CD4-positive, alpha-beta memory T cell (primary cell): ENCODE data around the gene SERTAD2. TPM values are rescaled to one million over a fixed set of nuclear protein-coding genes. Genes with fewer than 3 reads are reported as not detected.
A peak's percentile ranks its signal among the peaks of the same experiment; 100 is the strongest.

Experiments used
- CTCF ChIA-PET: fragments of 350-600 bp; sonication (Branson Sonifier 250); formaldehyde crosslinking; loops from one replicate; lab custom pipeline; 2021; ENCODE audit warnings: inconsistent platforms; ENCODE audit not compliant: partially characterized antibody; lab: Charles Lee
- POLR2A ChIA-PET: fragments of 350-600 bp; sonication (Branson Sonifier 250); formaldehyde crosslinking; loops from one replicate; lab custom pipeline; 2021; ENCODE audit not compliant: partially characterized antibody; lab: Charles Lee
- DNase-seq, 5 donors: peaks; one replicate each; pipeline versions ENCODE4 v3.0.0 to v3.0.0-alpha.2; 2020 to 2022; ENCODE audit warnings: mixed read lengths in 1 of 5
- H3K27ac ChIP-seq: one replicate; pipeline ENCODE4 v1.7.0; 2013; ENCODE audit warnings: low read depth, low read length
- H3K27me3 ChIP-seq: 2 replicates; pipeline ENCODE4 v1.7.0; 2013; ENCODE audit warnings: mild to moderate bottlenecking, low read length, moderate library complexity; ENCODE audit not compliant: insufficient read depth
- H3K36me3 ChIP-seq: 2 replicates; pipeline ENCODE4 v1.7.0; 2013; ENCODE audit warnings: mild to moderate bottlenecking, low read length, moderate library complexity; ENCODE audit not compliant: insufficient read depth
- H3K4me1 ChIP-seq: 2 replicates; pipeline ENCODE4 v1.7.0; 2013; ENCODE audit warnings: mild to moderate bottlenecking, low read length, moderate library complexity; ENCODE audit not compliant: insufficient read depth
- H3K4me3 ChIP-seq, 2 donors: one replicate each; pipeline ENCODE4 v1.7.0; 2013; ENCODE audit warnings: low read length in 2 of 2, mild to moderate bottlenecking in 1 of 2
- H3K9me3 ChIP-seq, 2 donors: one replicate each; pipeline ENCODE4 v1.7.0; 2013; ENCODE audit warnings: low read length in 2 of 2, control low read depth in 1 of 2; ENCODE audit not compliant: control insufficient read depth in 1 of 2
- H3K27ac Mint-ChIP-seq, 7 donors: one replicate each; pipeline ENCODE4 v1.8.0; 2020 to 2021; ENCODE audit warnings: mixed read lengths in 7 of 7, mild to moderate bottlenecking in 6 of 7, inconsistent platforms in 3 of 7, moderate library complexity in 3 of 7
- H3K27me3 Mint-ChIP-seq, 2 donors: one replicate each; pipeline ENCODE4 v1.8.0; 2020 to 2021; ENCODE audit warnings: mixed read lengths in 2 of 2
- H3K36me3 Mint-ChIP-seq, 2 donors: one replicate each; pipeline ENCODE4 v1.8.0; 2020 to 2021; ENCODE audit warnings: mixed read lengths in 2 of 2, inconsistent platforms in 1 of 2, mild to moderate bottlenecking in 1 of 2
- H3K4me1 Mint-ChIP-seq, 4 donors: one replicate each; pipeline ENCODE4 v1.8.0; 2020 to 2021; ENCODE audit warnings: mixed read lengths in 4 of 4, mild to moderate bottlenecking in 1 of 4
- H3K4me3 Mint-ChIP-seq, 8 donors: one replicate each; pipeline ENCODE4 v1.8.0; 2020 to 2021; ENCODE audit warnings: mixed read lengths in 8 of 8, mild to moderate bottlenecking in 7 of 8, moderate library complexity in 6 of 8, inconsistent platforms in 3 of 8
- H3K9me3 Mint-ChIP-seq, 8 donors: one replicate each; pipeline ENCODE4 v1.8.0; 2020 to 2021; ENCODE audit warnings: mixed read lengths in 8 of 8, mild to moderate bottlenecking in 5 of 8, inconsistent platforms in 3 of 8, moderate library complexity in 1 of 8
- intact Hi-C: fragments of 100-400 bp; cut with micrococcal nuclease; formaldehyde crosslinking; loops from one replicate; pipeline ENCODE4 v1.15.1; 2023
- polyA plus RNA-seq, 2 donors: library from polyadenylated mRNA; unstranded; fragments of 300-500 nt; fragmentation: Illumina TruSeq; gene quantifications; one replicate each; pipeline ENCODE4 v1.2.3, GENCODE V29; 2021
- total RNA-seq, 2 experiments: library from RNA; stranded (reverse); gene quantifications; one replicate each; pipeline ENCODE4 v1.2.3, GENCODE V29; 2021

The SERTAD2 gene
- total and polyA plus RNA-seq, 4 experiments from 2014 or later, result 2.6 to 24.6 (median 14.5) TPM

GRCh38 chr2:64606479-64607363 is 47.0 kb downstream of the SERTAD2 start:
- ChIA-PET POLR2A (interaction anchor here (0.6 to 5.2 kb wide), 15 partner anchors 9 to 524 kb away, joined by 3 to 63 read pairs (median 6); partner anchors contain the start of genes AFTPH, CEP68 and SERTAD2), CTCF (interaction anchor here (0.6 to 5.7 kb wide), 23 partner anchors 9 to 523 kb away, joined by 3 to 54 read pairs (median 5); partner anchors contain the start of genes AFTPH, RAB1A and SERTAD2)
- no peaks in the 10 kb centered on the region for H3K27me3 Mint-ChIP-seq
- H3K4me1 ChIP-seq, result peaks cover 38% of the 10 kb centered on the region
- no peaks in the 10 kb centered on the region for H3K9me3 Mint-ChIP-seq
- H3K27ac Mint-ChIP-seq, result peak overlapping the region; percentile 68 to 94 (median 88)
- no peaks in the 10 kb centered on the region for H3K36me3 ChIP-seq
- H3K4me1 Mint-ChIP-seq, result peaks cover 10 to 33% (median 22%) of the 10 kb centered on the region in 4 donors
- intact Hi-C loops, result loop anchor here (1.0 to 10.0 kb wide), 6 partner anchors 38 to 462 kb away; partner anchors contain the start of genes AFTPH, CEP68, PELI1 and SERTAD2
- peak; percentile 88 to 94 (median 90) for DNase-seq
- H3K4me3 ChIP-seq, result peak overlapping the region; percentile 67 to 84
- peak overlapping the region; percentile 77 to 86 (median 84) for H3K4me3 Mint-ChIP-seq
- no peaks in the 10 kb centered on the region for H3K27me3 ChIP-seq
- H3K9me3 ChIP-seq, result no peaks in the 10 kb centered on the region
- H3K27ac ChIP-seq, result peak overlapping the region; percentile 45
- no peaks in the 10 kb centered on the region for H3K36me3 Mint-ChIP-seq

GRCh38 chr2:64605991-64606478 is 47.7 kb downstream of the SERTAD2 start:
- Mint-ChIP-seq H3K27ac (peak overlapping the region in 6 of 7 donors; percentile 68 to 94 (median 90)), H3K9me3 (no peaks in the 10 kb centered on the region), H3K36me3 (no peaks in the 10 kb centered on the region), H3K4me3 (peak overlapping the region; percentile 41 to 86 (median 84)), H3K4me1 (peaks cover 10 to 33% (median 22%) of the 10 kb centered on the region in 4 donors), H3K27me3 (no peaks in the 10 kb centered on the region)
- H3K27ac ChIP-seq, result no peak overlapping the region
- no peak for DNase-seq
- H3K36me3 ChIP-seq, result no peaks in the 10 kb centered on the region
- ChIA-PET CTCF (interaction anchor here (0.7 to 5.7 kb wide), 11 partner anchors 13 to 275 kb away, joined by 3 to 54 read pairs (median 10); partner anchors contain the start of genes AFTPH and SERTAD2), POLR2A (interaction anchor here (1.1 to 5.2 kb wide), 7 partner anchors 9 to 279 kb away, joined by 3 to 63 read pairs (median 9); partner anchors contain the start of genes AFTPH and SERTAD2)
- H3K4me3 ChIP-seq, result peak overlapping the region in 1 of 2 donors; percentile 67
- intact Hi-C loops, result loop anchor here (2.0 to 10.0 kb wide), 5 partner anchors 39 to 461 kb away; partner anchors contain the start of genes CEP68, PELI1 and SERTAD2
- no peaks in the 10 kb centered on the region for H3K9me3 ChIP-seq
- no peaks in the 10 kb centered on the region for H3K27me3 ChIP-seq
- peaks cover 38% of the 10 kb centered on the region for H3K4me1 ChIP-seq

GRCh38 chr2:64605026-64605471 is 48.7 kb downstream of the SERTAD2 start:
- no peak overlapping the region for H3K27ac ChIP-seq
- DNase-seq, result no peak
- Mint-ChIP-seq H3K4me3 (no peak overlapping the region), H3K36me3 (no peaks in the 10 kb centered on the region), H3K9me3 (no peaks in the 10 kb centered on the region), H3K4me1 (peaks cover 10 to 32% (median 22%) of the 10 kb centered on the region in 4 donors), H3K27ac (peak overlapping the region in 1 of 7 donors; percentile 33), H3K27me3 (no peaks in the 10 kb centered on the region)
- ChIA-PET POLR2A (interaction anchor here (5.1 to 5.2 kb wide), 2 partner anchors 48 to 81 kb away, joined by 41 to 63 read pairs; partner anchors contain the start of genes AFTPH and SERTAD2), CTCF (interaction anchor here (0.8 to 5.7 kb wide), 8 partner anchors 12 to 274 kb away, joined by 3 to 54 read pairs (median 8); partner anchors contain the start of genes AFTPH and SERTAD2)
- no peaks in the 10 kb centered on the region for H3K27me3 ChIP-seq
- H3K4me1 ChIP-seq, result peaks cover 38% of the 10 kb centered on the region
- H3K9me3 ChIP-seq, result no peaks in the 10 kb centered on the region
- intact Hi-C loops, result loop anchor here (10.0 kb wide), 2 partner anchors 450 to 460 kb away; partner anchors contain the start of genes CEP68 and PELI1
- H3K36me3 ChIP-seq, result no peaks in the 10 kb centered on the region
- no peak overlapping the region for H3K4me3 ChIP-seq

- intact Hi-C loops, result loop anchor here (10.0 kb wide), 2 partner anchors 451 to 459 kb away; partner anchors contain the start of genes CEP68 and PELI1
- Mint-ChIP-seq H3K27ac (no peak overlapping the region), H3K9me3 (no peaks in the 10 kb centered on the region), H3K27me3 (no peaks in the 10 kb centered on the region), H3K4me1 (peaks cover 14 to 41% (median 26%) of the 10 kb centered on the region in 4 donors), H3K36me3 (no peaks in the 10 kb centered on the region), H3K4me3 (no peak overlapping the region)
- ChIA-PET POLR2A (no interaction called here), CTCF (no interaction called here)
- Histone ChIP-seq H3K27me3 (no peaks in the 10 kb centered on the region), H3K4me3 (no peak overlapping the region), H3K4me1 (peaks cover 33% of the 10 kb centered on the region), H3K9me3 (no peaks in the 10 kb centered on the region), H3K36me3 (no peaks in the 10 kb centered on the region), H3K27ac (no peak overlapping the region)
- no peak for DNase-seq
These were observed 49.6 kb downstream of the SERTAD2 start for GRCh38 chr2:64604155-64604554.

- CTCF ChIA-PET, result interaction anchor here (1.1 kb wide), 1 partner anchor 10 kb away, joined by 3 read pairs; no protein-coding TSS in a partner anchor
- Mint-ChIP-seq H3K4me1 (peaks cover 10 to 32% (median 19%) of the 10 kb centered on the region in 4 donors), H3K27ac (no peak overlapping the region), H3K4me3 (no peak overlapping the region), H3K27me3 (no peaks in the 10 kb centered on the region), H3K36me3 (no peaks in the 10 kb centered on the region), H3K9me3 (no peaks in the 10 kb centered on the region)
- POLR2A ChIA-PET, result no interaction called here
- H3K4me3 ChIP-seq, result no peak overlapping the region
- no peaks in the 10 kb centered on the region for H3K36me3 ChIP-seq
- intact Hi-C loops, result loop anchor here (10.0 kb wide), 2 partner anchors 452 to 458 kb away; partner anchors contain the start of genes CEP68 and PELI1
- no peaks in the 10 kb centered on the region for H3K9me3 ChIP-seq
- no peaks in the 10 kb centered on the region for H3K27me3 ChIP-seq
- H3K4me1 ChIP-seq, result peaks cover 17% of the 10 kb centered on the region
- DNase-seq, result no peak
- H3K27ac ChIP-seq, result no peak overlapping the region
These were observed 51.3 kb downstream of the SERTAD2 start for GRCh38 chr2:64602436-64602835.

GRCh38 chr2:64601785-64602391 is 51.8 kb downstream of the SERTAD2 start:
- no peak overlapping the region for H3K27ac ChIP-seq
- no peak for DNase-seq
- H3K4me1 ChIP-seq, result peaks cover 12% of the 10 kb centered on the region
- Mint-ChIP-seq H3K27ac (no peak overlapping the region), H3K27me3 (no peaks in the 10 kb centered on the region), H3K36me3 (no peaks in the 10 kb centered on the region), H3K4me3 (no peak overlapping the region), H3K4me1 (peaks cover 5 to 26% (median 15%) of the 10 kb centered on the region in 4 donors), H3K9me3 (no peaks in the 10 kb centered on the region)
- H3K4me3 ChIP-seq, result no peak overlapping the region
- ChIA-PET CTCF (interaction anchor here (1.1 kb wide), 1 partner anchor 10 kb away, joined by 3 read pairs; no protein-coding TSS in a partner anchor), POLR2A (no interaction called here)
- no peaks in the 10 kb centered on the region for H3K36me3 ChIP-seq
- no peaks in the 10 kb centered on the region for H3K27me3 ChIP-seq
- intact Hi-C loops, result loop anchor here (10.0 kb wide), 2 partner anchors 453 to 457 kb away; partner anchors contain the start of genes CEP68 and PELI1
- no peaks in the 10 kb centered on the region for H3K9me3 ChIP-seq
